Activated T-cell treated with anti-CD3 and anti-CD28 coated beads for 4 hours (primary cell): ENCODE measurements around the gene CAMK2D.
"Not testable (repeated sequence)": the region's sequence is repeated elsewhere in the genome, so short reads cannot be mapped to it uniquely, and the experiment has no call there.

Experiments
- DNase-seq: peaks from one replicate; pipeline ENCODE4 v3.0.0-alpha.2; 2020

CAMK2D gene

DNA sequence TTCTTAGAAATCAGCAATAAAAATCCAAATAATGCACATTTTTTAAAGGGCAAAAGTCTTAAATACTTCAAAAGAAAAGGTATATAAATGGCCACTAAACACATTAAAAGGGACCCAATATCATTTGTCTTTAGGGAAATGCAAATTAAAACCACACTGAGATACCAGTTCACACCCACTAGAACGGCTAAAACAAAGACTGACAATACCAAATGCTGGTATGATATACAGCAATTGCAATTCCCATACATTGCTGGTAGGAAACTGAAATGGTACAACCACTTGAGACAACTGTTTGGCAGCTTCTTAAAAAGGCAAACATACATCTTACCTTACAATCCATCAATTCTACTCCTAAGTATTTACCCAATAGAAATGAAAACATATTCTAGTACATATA is 33.7 kb downstream of the CAMK2D start:
- no peak for DNase-seq

DNA sequence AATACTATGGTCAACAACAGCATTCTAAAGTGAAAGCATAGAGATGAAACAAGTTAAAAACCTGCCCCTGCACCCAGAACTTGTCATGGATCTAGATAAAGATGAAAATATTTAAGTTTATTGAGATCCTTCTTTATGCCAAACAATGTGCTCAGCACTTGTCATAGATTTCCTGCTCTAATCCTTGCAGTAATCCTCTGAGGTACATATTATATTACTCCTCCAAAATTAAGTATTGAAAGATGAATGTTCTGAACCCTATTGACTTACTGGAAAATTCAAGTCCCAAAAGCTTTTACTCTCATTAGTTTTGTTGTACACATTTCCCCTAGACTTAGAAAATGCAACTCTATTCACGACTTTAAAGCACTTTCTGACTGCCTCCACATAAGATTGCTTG is 35.6 kb downstream of the CAMK2D start:
- no peak for DNase-seq

- DNase-seq, result no peak
Measured at GRCh38 chr4:113718252-113718651, 43.3 kb downstream of the CAMK2D start.

DNA sequence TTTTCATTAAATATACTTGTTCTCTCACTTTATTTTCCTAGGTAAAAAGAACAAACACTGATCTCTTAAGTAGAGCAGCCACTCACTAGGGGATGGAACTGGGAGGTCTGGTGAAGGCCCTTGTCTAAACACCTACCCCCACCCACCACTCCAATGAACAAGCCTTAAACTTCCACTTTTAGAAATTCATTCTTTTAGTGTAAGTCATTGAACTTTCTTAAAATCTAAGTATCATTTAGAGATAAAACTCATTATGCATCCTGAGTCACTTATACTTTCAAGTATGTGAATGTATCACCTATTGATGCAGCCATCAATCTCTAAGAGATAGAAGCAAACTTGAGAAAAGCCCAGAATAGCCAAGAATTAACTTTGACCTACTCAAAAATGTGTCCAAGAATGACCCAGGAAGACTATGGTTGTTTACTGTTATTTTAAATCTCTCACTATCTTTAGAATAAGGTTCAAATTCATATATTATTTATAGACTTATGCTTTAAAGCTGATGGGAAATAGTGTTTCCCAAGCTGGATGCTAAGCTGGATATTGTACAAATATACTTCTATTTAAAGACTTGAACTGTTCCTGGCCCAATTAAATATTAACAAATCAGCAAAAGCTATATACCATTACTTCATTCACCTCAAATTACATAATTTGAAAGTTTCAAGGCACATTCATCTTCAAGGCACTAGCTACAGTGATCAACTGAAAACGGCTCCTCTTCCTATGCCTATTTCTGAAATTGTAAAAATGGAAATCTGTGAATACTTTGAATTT is 49.5 kb downstream of the CAMK2D start:
- no peak for DNase-seq

- no peak for DNase-seq
Measured at GRCh38 chr4:113708250-113708649, 53.3 kb downstream of the CAMK2D start.

DNA sequence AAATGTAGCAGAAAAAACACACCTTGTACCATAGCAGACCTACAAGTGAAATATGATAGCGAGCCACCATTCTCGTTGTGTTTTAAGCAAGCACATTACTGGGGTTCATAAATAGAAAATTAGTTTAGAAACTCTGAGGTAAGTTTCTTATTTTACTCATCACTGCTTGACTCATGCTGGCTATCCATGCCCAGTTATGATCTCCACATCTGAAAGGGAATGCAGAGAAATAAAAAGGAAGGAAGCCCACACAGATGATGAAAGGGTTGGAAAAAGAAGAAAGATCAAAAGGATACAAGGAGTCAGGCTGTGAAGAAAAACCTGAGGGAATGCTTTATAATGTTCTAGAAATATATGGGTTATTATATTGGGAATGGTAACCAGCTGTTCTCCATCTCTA is 54.5 kb downstream of the CAMK2D start:
- DNase-seq, result no peak

- DNase-seq, result not testable (repeated sequence)
Measured at GRCh38 chr4:113705097-113705496, 56.4 kb downstream of the CAMK2D start.

- DNase-seq, result not testable (repeated sequence)
Measured at GRCh38 chr4:113702596-113702995, 58.9 kb downstream of the CAMK2D start.

- DNase-seq, result no peak
Measured at GRCh38 chr4:113701169-113701568, 60.4 kb downstream of the CAMK2D start.

GRCh38 chr4:113700602-113701150 is 60.9 kb downstream of the CAMK2D start:
- no peak for DNase-seq

- no peak for DNase-seq
Measured at GRCh38 chr4:113699772-113700171, 61.8 kb downstream of the CAMK2D start.

DNA sequence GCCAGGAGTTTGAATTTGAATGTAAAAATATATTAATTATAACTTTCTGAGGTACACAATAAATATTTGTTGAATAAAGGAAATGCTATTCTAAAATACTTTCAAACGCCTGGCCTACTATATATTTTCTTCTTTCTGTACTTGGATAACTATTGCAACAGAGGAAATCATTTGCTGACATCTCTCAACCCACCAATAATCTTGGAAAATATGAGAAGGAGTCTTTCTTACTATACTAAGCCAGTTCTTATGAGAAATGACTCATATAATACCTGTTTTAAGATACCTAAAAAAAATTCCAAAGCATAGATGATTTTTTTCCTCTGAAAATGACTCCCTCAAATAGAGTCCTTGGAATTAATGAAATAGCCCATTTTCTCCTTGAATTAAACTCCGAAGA is 64.1 kb downstream of the CAMK2D start:
- DNase-seq, result no peak

GRCh38 chr4:113695328-113696169 is 66.0 kb downstream of the CAMK2D start:
- DNase-seq, result no peak

DNA sequence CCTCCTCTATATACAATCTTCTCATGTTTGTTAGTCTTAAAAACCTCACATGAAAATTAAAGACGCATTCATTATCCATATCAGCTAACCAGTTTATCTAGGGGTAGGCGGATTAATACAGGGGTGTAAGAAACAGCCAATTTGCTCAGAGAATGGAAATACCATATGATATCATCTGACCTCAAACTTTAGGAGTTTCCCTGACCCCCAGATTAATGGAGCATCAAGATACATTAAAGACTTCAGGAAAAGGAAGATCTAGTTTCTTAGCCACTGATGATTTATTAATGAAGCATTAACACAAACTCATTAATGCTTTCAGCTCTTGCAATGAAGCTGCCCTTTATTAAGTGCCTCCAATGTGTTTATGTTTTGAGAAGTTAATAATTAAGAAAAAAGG is 67.5 kb downstream of the CAMK2D start:
- no peak for DNase-seq

- no peak for DNase-seq
Measured at GRCh38 chr4:113692809-113693411, 68.6 kb downstream of the CAMK2D start.

- DNase-seq, result no peak
Measured at GRCh38 chr4:113691676-113692075, 69.9 kb downstream of the CAMK2D start.

- DNase-seq, result no peak
Measured at GRCh38 chr4:113689394-113689793, 72.1 kb downstream of the CAMK2D start.

DNA sequence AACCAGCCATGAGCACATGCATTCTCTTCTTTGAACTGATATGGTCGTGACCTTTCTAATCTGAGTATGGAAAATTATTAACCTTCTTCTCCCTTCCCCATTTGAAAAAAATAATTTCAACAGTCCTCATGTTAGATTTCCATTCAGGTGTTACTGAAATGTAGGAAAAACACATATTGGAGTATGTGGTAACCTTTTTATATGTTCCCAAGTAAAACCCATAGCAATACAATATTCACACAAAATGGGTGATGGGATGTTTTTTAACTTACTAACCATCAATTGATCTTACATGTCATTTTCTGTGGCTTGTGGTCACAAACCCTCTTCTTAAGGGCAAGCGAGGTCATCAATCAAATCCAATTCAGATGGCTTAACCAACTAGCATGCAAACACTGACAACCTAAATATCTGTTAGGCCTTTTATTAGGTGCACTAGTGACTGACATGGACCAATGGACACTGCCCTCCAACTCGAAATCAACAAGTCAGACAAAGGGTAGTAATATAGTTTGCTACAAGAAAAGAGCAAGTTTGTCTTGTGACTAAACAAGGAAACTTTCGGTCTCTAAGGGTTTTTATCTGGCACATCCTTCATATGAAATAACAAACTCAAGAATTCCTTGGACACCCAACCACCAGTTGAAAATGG is 74.3 kb downstream of the CAMK2D start:
- no peak for DNase-seq

DNA sequence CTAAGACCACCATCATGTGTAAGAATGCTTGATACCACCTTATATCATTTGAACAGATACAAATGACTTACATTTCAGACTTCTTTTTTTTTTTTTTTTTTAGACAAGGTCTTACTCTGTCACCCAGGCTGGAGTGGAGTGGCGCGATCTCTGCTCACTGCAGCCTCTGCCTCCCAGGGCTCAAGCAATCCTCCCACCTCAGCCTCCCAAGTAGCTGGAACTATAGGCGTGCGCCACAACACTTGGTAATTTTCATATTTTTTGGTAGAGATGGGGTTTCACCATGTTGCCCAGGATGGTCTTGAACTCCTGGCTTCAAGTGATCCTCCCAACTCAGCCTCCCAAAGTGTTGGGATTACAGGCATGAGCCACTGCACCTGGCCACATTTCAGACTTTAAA is 76.4 kb downstream of the CAMK2D start:
- DNase-seq, result not testable (repeated sequence)

DNA sequence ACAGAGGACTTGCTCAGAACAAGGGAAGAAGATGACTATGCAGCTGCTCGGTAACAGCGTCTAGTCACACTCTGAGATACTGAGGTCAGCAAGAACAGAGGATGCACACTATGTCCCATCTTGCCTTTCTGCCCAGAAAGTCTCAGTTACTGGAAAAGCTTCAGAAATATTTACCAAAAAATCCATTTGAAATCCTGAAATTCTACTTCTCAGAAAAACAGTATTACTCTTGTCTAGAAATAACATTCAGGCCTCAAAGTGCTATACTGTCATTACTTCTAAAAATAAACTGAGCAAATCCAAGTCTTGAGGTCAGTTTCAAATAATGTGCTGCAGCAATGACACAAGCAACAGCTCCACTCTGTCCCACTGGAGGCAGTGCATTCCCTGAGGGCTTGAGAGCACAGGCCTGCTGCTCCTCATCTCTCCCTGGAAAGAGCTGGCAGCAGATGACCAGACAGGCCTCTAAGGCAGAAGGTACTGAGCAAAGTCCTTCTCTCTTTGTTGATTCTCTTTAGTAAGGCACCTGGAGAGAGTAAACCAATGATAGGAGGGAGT is 76.9 kb downstream of the CAMK2D start:
- DNase-seq, result no peak

DNA sequence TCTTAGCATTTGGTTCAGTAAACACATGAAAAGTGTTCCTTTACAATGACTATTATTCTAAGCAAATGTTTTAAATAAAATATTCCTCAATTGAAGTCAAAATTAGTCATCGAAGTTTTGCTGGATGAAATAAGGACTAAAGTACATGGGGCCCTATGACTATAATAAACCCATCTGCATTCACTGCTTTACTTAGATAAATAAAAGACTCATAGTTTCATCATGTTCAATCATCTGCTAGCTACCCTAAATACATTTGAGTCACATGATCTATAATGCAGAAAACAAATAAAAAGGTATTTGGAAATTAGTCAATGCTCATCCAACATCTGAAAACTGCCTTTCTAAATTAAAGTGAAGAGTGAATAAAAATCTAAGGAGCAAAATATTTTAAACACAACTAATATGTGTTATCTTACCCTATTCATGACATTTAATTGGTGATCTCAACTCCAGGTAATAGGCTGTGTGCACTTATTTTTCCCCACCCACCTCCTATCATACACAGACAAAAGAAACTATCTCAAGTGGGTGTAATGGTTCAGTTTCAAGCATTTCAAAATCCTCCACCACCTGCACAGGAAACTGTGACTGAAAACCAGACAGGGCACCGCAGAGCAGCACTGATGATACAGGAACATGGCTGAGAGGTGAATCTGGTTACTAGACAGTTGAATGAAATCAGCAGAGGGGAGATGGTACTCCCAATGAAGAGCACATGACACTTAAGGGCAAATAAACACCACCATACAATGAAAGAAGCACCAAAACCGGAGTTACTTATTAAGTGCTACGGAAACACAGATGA is 78.6 kb downstream of the CAMK2D start:
- peak; percentile 65 for DNase-seq

- DNase-seq, result no peak
Measured at GRCh38 chr4:113678641-113679040, 82.9 kb downstream of the CAMK2D start.
